H9 (cell line): ENCODE results near the gene SERPINA6. TPM values are rescaled to one million over a fixed set of nuclear protein-coding genes. Genes with fewer than 3 reads are reported as not detected.

Experiments
- DNase-seq: peaks from one replicate; pipeline ENCODE4 v3.0.0-alpha.2; 2017
- H2AFZ ChIP-seq: one replicate; pipeline ENCODE4 v1.6.1; 2013; ENCODE audit warnings: mild to moderate bottlenecking, low read length, control low read depth, moderate library complexity
- H2AK5ac ChIP-seq: 2 replicates; pipeline ENCODE4 v1.6.1; 2013; ENCODE audit warnings: low read length, control low read depth, mixed read lengths; ENCODE audit not compliant: insufficient read length
- H2BK120ac ChIP-seq: one replicate; pipeline ENCODE4 v1.6.1; 2013; ENCODE audit warnings: low read depth, mild to moderate bottlenecking, low read length, control low read depth, inconsistent platforms; ENCODE audit not compliant: poor library complexity, severe bottlenecking
- H2BK12ac ChIP-seq: 2 replicates; pipeline ENCODE4 v1.6.1; 2013; ENCODE audit warnings: low read length, control low read depth, mixed read lengths, low read depth; ENCODE audit not compliant: insufficient read length
- H2BK15ac ChIP-seq: 2 replicates; pipeline ENCODE4 v1.6.1; 2013; ENCODE audit warnings: low read depth, low read length, control low read depth
- H2BK20ac ChIP-seq: one replicate; pipeline ENCODE4 v1.6.1; 2013; ENCODE audit warnings: low read depth, mild to moderate bottlenecking, low read length, control low read depth, inconsistent platforms; ENCODE audit not compliant: poor library complexity, severe bottlenecking
- H2BK5ac ChIP-seq: 2 replicates; pipeline ENCODE4 v1.6.1; 2013; ENCODE audit warnings: low read length, control low read depth, mixed read lengths; ENCODE audit not compliant: insufficient read length
- H3K14ac ChIP-seq: 2 replicates; pipeline ENCODE4 v1.6.1; 2013; ENCODE audit warnings: low read length, control low read depth; ENCODE audit not compliant: insufficient read depth
- H3K18ac ChIP-seq: 2 replicates; pipeline ENCODE4 v1.6.1; 2013; ENCODE audit warnings: low read depth, mild to moderate bottlenecking, mixed read lengths, low read length, control low read depth; ENCODE audit not compliant: insufficient read length
- H3K23ac ChIP-seq: 2 replicates; pipeline ENCODE4 v1.6.1; 2013; ENCODE audit warnings: low read length, control low read depth, mixed read lengths, low read depth; ENCODE audit not compliant: insufficient read length
- H3K23me2 ChIP-seq: 2 replicates; pipeline ENCODE4 v1.6.1; 2013; ENCODE audit warnings: low read depth, mild to moderate bottlenecking, mixed read lengths, low read length, control low read depth; ENCODE audit not compliant: insufficient read length, poor library complexity, severe bottlenecking
- H3K27ac ChIP-seq: 2 replicates; pipeline ENCODE4 v1.5.1; 2013; ENCODE audit warnings: low read length, control low read depth, mixed read lengths, low read depth; ENCODE audit not compliant: insufficient read length
- H3K27me3 ChIP-seq: 2 replicates; pipeline ENCODE4 v1.6.1; 2013; ENCODE audit warnings: low read length, control low read depth, inconsistent platforms; ENCODE audit not compliant: insufficient read depth
- H3K4ac ChIP-seq: 2 replicates; pipeline ENCODE4 v1.6.1; 2013; ENCODE audit warnings: low read depth, mild to moderate bottlenecking, control low read depth, inconsistent platforms, low read length, moderate library complexity
- H3K4me1 ChIP-seq: 2 replicates; pipeline ENCODE4 v1.6.1; 2013; ENCODE audit warnings: low read length, control low read depth, inconsistent platforms; ENCODE audit not compliant: insufficient read depth
- H3K4me2 ChIP-seq: 2 replicates; pipeline ENCODE4 v1.6.1; 2013; ENCODE audit warnings: low read length, control low read depth, mixed read lengths; ENCODE audit not compliant: insufficient read length, insufficient read depth
- H3K56ac ChIP-seq: 2 replicates; pipeline ENCODE4 v1.6.1; 2013; ENCODE audit warnings: low read depth, mild to moderate bottlenecking, mixed read lengths, low read length, control low read depth; ENCODE audit not compliant: insufficient read length
- H3K79me1 ChIP-seq: 2 replicates; pipeline ENCODE4 v1.6.1; 2013; ENCODE audit warnings: low read depth, mild to moderate bottlenecking, moderate library complexity, low read length, control low read depth, inconsistent platforms; ENCODE audit not compliant: insufficient read depth, poor library complexity, severe bottlenecking
- H3K79me2 ChIP-seq: 2 replicates; pipeline ENCODE4 v1.6.1; 2013; ENCODE audit warnings: low read length, control low read depth, inconsistent platforms; ENCODE audit not compliant: insufficient read depth
- H3K9ac ChIP-seq: 2 replicates; pipeline ENCODE4 v1.6.1; 2013; ENCODE audit warnings: low read length, control low read depth, mixed read lengths; ENCODE audit not compliant: insufficient read length; ENCODE audit errors: extremely low read depth
- H3K9me3 ChIP-seq: one replicate; pipeline ENCODE4 v1.6.1; 2013; ENCODE audit warnings: low read depth, low read length, inconsistent platforms; ENCODE audit not compliant: control insufficient read depth
- H3T11ph ChIP-seq: one replicate; pipeline ENCODE4 v1.6.1; 2013; ENCODE audit warnings: mild to moderate bottlenecking, low read length, control low read depth, inconsistent platforms
- H4K20me1 ChIP-seq: one replicate; pipeline ENCODE4 v1.6.1; 2013; ENCODE audit not compliant: control insufficient read depth, insufficient read length, insufficient read depth
- H4K5ac ChIP-seq: 2 replicates; pipeline ENCODE4 v1.6.1; 2013; ENCODE audit warnings: low read depth, mild to moderate bottlenecking, mixed read lengths, low read length, control low read depth; ENCODE audit not compliant: insufficient read length
- H4K8ac ChIP-seq: replicated peaks from 2 replicates; pipeline ENCODE4 v1.6.1; 2013; ENCODE audit warnings: low read length, control low read depth, mixed read lengths, low read depth; ENCODE audit not compliant: insufficient read length
- H4K91ac ChIP-seq: 2 replicates; pipeline ENCODE4 v1.6.1; 2013; ENCODE audit warnings: low read depth, mild to moderate bottlenecking, moderate library complexity, mixed read lengths, low read length, control low read depth; ENCODE audit not compliant: insufficient read length
- H3K27ac Mint-ChIP-seq, 3 experiments: 2 replicates in 2 of 3; 3 replicates in 1 of 3; pipeline ENCODE4 v1.8.0; 2020 to 2021; ENCODE audit warnings: mixed read lengths in 3 of 3, mild to moderate bottlenecking in 1 of 3, moderate library complexity in 1 of 3
- H3K27me3 Mint-ChIP-seq: 2 replicates; pipeline ENCODE4 v1.8.0; 2021; ENCODE audit warnings: low read depth, mild to moderate bottlenecking, moderate library complexity, mixed read lengths
- H3K36me3 Mint-ChIP-seq, 3 experiments: 2 replicates in 2 of 3; 3 replicates in 1 of 3; pipeline ENCODE4 v1.8.0; 2020 to 2021; ENCODE audit warnings: low read depth in 3 of 3, mixed read lengths in 3 of 3; ENCODE audit not compliant: insufficient read depth in 1 of 3
- H3K4me1 Mint-ChIP-seq, 2 experiments: 2 replicates each; pipeline ENCODE4 v1.8.0; 2020; ENCODE audit warnings: mixed read lengths in 2 of 2
- H3K4me3 Mint-ChIP-seq, 2 experiments: 2 replicates in 1 of 2; 3 replicates in 1 of 2; pipeline ENCODE4 v1.8.0; 2020 to 2021; ENCODE audit warnings: mild to moderate bottlenecking in 2 of 2, mixed read lengths in 2 of 2, moderate library complexity in 1 of 2
- H3K9me3 Mint-ChIP-seq, 2 experiments: 2 replicates in 1 of 2; 3 replicates in 1 of 2; pipeline ENCODE4 v1.8.0; 2020; ENCODE audit warnings: mild to moderate bottlenecking in 2 of 2, mixed read lengths in 2 of 2, moderate library complexity in 1 of 2
- WGBS: extraction: QIAGEN DNeasy Blood & Tissue Kit; methylation state at CpG from one replicate; pipeline ENCODE4 v1.1.7; 2013; ENCODE audit warnings: missing lambda C conversion rate, low lambda C conversion rate, mixed read lengths; ENCODE audit not compliant: insufficient read length; ENCODE audit errors: extremely low coverage; 5-methylcytosine and 5-hydroxymethylcytosine counted together
- total RNA-seq: library from RNA; stranded (reverse); gene quantifications from 2 replicates; pipeline ENCODE4 v1.2.1, GENCODE V29; 2021
- TF ChIP-seq, protein P1 (sequence below): fragments of 200-600 bp; sonication (generic); conservative IDR thresholded peaks from 3 replicates; pipeline ENCODE4 v1.8.0; 2021; ENCODE audit warnings: antibody characterized with exemption, mild to moderate bottlenecking

The SERPINA6 gene
- total RNA-seq, 1 experiment from 2014 or later, result not detected

- Histone ChIP-seq H3K4me1 (no peaks in the 10 kb centered on the region), H2BK5ac (no peak overlapping the region), H3K79me1 (no peaks in the 10 kb centered on the region), H3K18ac (no peak overlapping the region), H4K8ac (no peak overlapping the region), H2BK12ac (no peak overlapping the region), H3T11ph (no peak overlapping the region), H2BK15ac (no peak overlapping the region), H4K91ac (no peak overlapping the region), H2BK120ac (no peak overlapping the region), H3K4ac (no peak overlapping the region), H3K23ac (no peak overlapping the region), H3K79me2 (no peaks in the 10 kb centered on the region), H2BK20ac (no peak overlapping the region), H3K4me2 (no peak overlapping the region), H2AK5ac (no peak overlapping the region), H3K9ac (no peak overlapping the region), H2AFZ (no peak overlapping the region), H3K23me2 (no peaks in the 10 kb centered on the region), H4K20me1 (no peaks in the 10 kb centered on the region), H4K5ac (no peak overlapping the region), H3K27me3 (no peaks in the 10 kb centered on the region), H3K27ac (no peak overlapping the region), H3K56ac (no peak overlapping the region), H3K9me3 (no peaks in the 10 kb centered on the region), H3K14ac (no peak overlapping the region)
- TF ChIP-seq, protein P1, sequence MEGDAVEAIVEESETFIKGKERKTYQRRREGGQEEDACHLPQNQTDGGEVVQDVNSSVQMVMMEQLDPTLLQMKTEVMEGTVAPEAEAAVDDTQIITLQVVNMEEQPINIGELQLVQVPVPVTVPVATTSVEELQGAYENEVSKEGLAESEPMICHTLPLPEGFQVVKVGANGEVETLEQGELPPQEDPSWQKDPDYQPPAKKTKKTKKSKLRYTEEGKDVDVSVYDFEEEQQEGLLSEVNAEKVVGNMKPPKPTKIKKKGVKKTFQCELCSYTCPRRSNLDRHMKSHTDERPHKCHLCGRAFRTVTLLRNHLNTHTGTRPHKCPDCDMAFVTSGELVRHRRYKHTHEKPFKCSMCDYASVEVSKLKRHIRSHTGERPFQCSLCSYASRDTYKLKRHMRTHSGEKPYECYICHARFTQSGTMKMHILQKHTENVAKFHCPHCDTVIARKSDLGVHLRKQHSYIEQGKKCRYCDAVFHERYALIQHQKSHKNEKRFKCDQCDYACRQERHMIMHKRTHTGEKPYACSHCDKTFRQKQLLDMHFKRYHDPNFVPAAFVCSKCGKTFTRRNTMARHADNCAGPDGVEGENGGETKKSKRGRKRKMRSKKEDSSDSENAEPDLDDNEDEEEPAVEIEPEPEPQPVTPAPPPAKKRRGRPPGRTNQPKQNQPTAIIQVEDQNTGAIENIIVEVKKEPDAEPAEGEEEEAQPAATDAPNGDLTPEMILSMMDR, result no peak
- Mint-ChIP-seq H3K27me3 (peaks cover 2% of the 10 kb centered on the region; the same call in 1 of the 2 replicates), H3K36me3 (no peaks in the 10 kb centered on the region), H3K27ac (no peak overlapping the region), H3K4me3 (no peak overlapping the region), H3K4me1 (peaks cover 5 to 6% of the 10 kb centered on the region in 2 experiments; a peak in 2 of 4 replicates), H3K9me3 (no peaks in the 10 kb centered on the region)
- WGBS, result no CpG with 5 or more reads among the region's 2 CpGs
- no peak for DNase-seq
These were observed 8.2 kb downstream of the SERPINA6 start for GRCh38 chr14:94314890-94315289.
